HEK293 (cell line): ENCODE measurements around the gene CTXND2.

Experiments used
- EGR2 ChIP-seq: fragments of 450-650 bp; formaldehyde crosslinking; IDR thresholded peaks from 2 replicates; pipeline ENCODE4 v1.5.1; 2016; ENCODE audit warnings: low read depth, missing biosample characterization, missing genetic modification characterization
- GLIS2 ChIP-seq: fragments of 450-650 bp; formaldehyde crosslinking; IDR thresholded peaks from 2 replicates; pipeline ENCODE4 v1.5.1; 2016; ENCODE audit warnings: missing biosample characterization, missing genetic modification characterization
- HOXA7 ChIP-seq: sonication (generic); formaldehyde crosslinking; IDR thresholded peaks from 2 replicates; pipeline ENCODE4 v1.8.1; 2022; ENCODE audit warnings: missing genetic modification reagents, borderline replicate concordance
- KLF8 ChIP-seq: fragments of 450-650 bp; formaldehyde crosslinking; IDR thresholded peaks from 2 replicates; pipeline ENCODE4 v1.5.1; 2016; ENCODE audit warnings: missing biosample characterization, missing genetic modification characterization
- KLF9 ChIP-seq: fragments of 450-650 bp; formaldehyde crosslinking; IDR thresholded peaks from 2 replicates; pipeline ENCODE4 v1.5.1; 2016; ENCODE audit warnings: missing biosample characterization, missing genetic modification characterization, low read depth
- MZF1 ChIP-seq: fragments of 450-650 bp; formaldehyde crosslinking; IDR thresholded peaks from 2 replicates; pipeline ENCODE4 v1.5.1; 2017; ENCODE audit warnings: missing biosample characterization, missing genetic modification characterization, borderline replicate concordance
- SP2 ChIP-seq: fragments of 450-650 bp; formaldehyde crosslinking; IDR thresholded peaks from 2 replicates; pipeline ENCODE4 v1.5.1; 2016; ENCODE audit warnings: missing biosample characterization, missing genetic modification characterization
- TRIM28 ChIP-seq: IDR thresholded peaks from 2 replicates; pipeline ENCODE4 v1.6.1; 2011; ENCODE audit warnings: low read length, control low read depth, borderline replicate concordance
- WT1 ChIP-seq: fragments of 450-650 bp; formaldehyde crosslinking; IDR thresholded peaks from 2 replicates; pipeline ENCODE4 v1.5.1; 2016; ENCODE audit warnings: missing biosample characterization, missing genetic modification characterization
- ZFP37 ChIP-seq: fragments of 450-650 bp; formaldehyde crosslinking; IDR thresholded peaks from 2 replicates; pipeline ENCODE4 v1.5.1; 2016; ENCODE audit warnings: missing biosample characterization, missing genetic modification characterization
- ZFP69B ChIP-seq: fragments of 450-650 bp; formaldehyde crosslinking; IDR thresholded peaks from 2 replicates; pipeline ENCODE4 v1.5.1; 2016; ENCODE audit warnings: missing biosample characterization, missing genetic modification characterization
- ZNF19 ChIP-seq: fragments of 450-650 bp; formaldehyde crosslinking; IDR thresholded peaks from 2 replicates; pipeline ENCODE4; 2016; ENCODE audit warnings: missing biosample characterization, missing genetic modification characterization, low read depth
- ZNF623 ChIP-seq: fragments of 450-650 bp; formaldehyde crosslinking; IDR thresholded peaks from 2 replicates; pipeline ENCODE4 v1.5.1; 2016; ENCODE audit warnings: missing biosample characterization, missing genetic modification characterization
- ZNF670 ChIP-seq: fragments of 450-650 bp; formaldehyde crosslinking; IDR thresholded peaks from 2 replicates; pipeline ENCODE4 v1.5.1; 2016; ENCODE audit warnings: missing biosample characterization, missing genetic modification characterization, low read depth
- ZNF747 ChIP-seq: fragments of 450-650 bp; formaldehyde crosslinking; IDR thresholded peaks from 2 replicates; pipeline ENCODE4 v1.5.1; 2016; ENCODE audit warnings: missing biosample characterization, missing genetic modification characterization
- ZSCAN23 ChIP-seq: fragments of 450-650 bp; formaldehyde crosslinking; IDR thresholded peaks from 2 replicates; pipeline ENCODE4 v1.5.1; 2016; ENCODE audit warnings: missing biosample characterization, missing genetic modification characterization
- ZSCAN30 ChIP-seq: fragments of 450-650 bp; IDR thresholded peaks from 2 replicates; pipeline ENCODE4 v1.5.1; 2018; ENCODE audit warnings: missing biosample characterization, mild to moderate bottlenecking, missing genetic modification characterization, moderate library complexity
- TF ChIP-seq, protein P1 (sequence below): fragments of 450-650 bp; formaldehyde crosslinking; IDR thresholded peaks from 2 replicates; pipeline ENCODE4 v1.5.1; 2016; ENCODE audit warnings: missing biosample characterization, missing genetic modification characterization, low read depth
- TF ChIP-seq, protein P2 (sequence below): fragments of 450-650 bp; formaldehyde crosslinking; IDR thresholded peaks from 2 replicates; pipeline ENCODE4 v1.5.1; 2016; ENCODE audit warnings: missing biosample characterization, missing genetic modification characterization
- TF ChIP-seq, protein P3 (sequence below): fragments of 450-650 bp; formaldehyde crosslinking; IDR thresholded peaks from 2 replicates; pipeline ENCODE4 v1.5.1; 2016; ENCODE audit warnings: missing biosample characterization, missing genetic modification characterization
- TF ChIP-seq, protein P4 (sequence below): fragments of 450-650 bp; formaldehyde crosslinking; IDR thresholded peaks from 2 replicates; pipeline ENCODE4 v1.5.1; 2016; ENCODE audit warnings: missing biosample characterization, missing genetic modification characterization, borderline replicate concordance
- TF ChIP-seq, protein P5 (sequence below): fragments of 450-650 bp; formaldehyde crosslinking; optimal IDR thresholded peaks from 2 replicates; pipeline ENCODE3; 2016; ENCODE audit warnings: missing biosample characterization, mild to moderate bottlenecking, missing genetic modification characterization
- TF ChIP-seq, protein P6 (sequence below): fragments of 450-650 bp; formaldehyde crosslinking; IDR thresholded peaks from 2 replicates; pipeline ENCODE4 v1.5.1; 2017; ENCODE audit warnings: missing biosample characterization, missing genetic modification characterization
- TF ChIP-seq, protein P7 (sequence below): fragments of 450-650 bp; formaldehyde crosslinking; IDR thresholded peaks from 2 replicates; pipeline ENCODE4 v1.5.0; 2017; ENCODE audit warnings: missing biosample characterization, missing genetic modification characterization, borderline replicate concordance

The CTXND2 gene

DNA sequence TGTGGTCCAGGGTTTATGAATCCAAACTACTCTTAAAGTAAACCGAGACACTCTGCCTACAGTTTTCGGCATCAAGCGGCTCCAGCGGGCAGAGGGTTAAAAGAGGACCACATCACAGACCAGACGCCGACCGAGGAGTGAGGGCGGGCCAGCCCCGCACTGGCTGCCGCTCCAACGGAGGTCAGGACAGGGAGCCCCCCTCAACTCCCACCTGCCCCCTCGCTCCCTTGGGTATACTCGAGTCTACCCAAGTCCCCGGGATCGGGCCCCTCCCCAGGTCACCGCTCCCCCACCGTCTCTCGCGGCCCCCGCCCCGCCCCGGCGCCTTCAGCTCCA is 10.8 kb upstream of the CTXND2 start (continued):
- no peak for TF ChIP-seq WT1 (tag by site-specific recombination)
- TF ChIP-seq ZNF623 (tag by site-specific recombination) = no peak
- TF ChIP-seq ZFP69B = peak; percentile 43; the same call in 1 of the 2 replicates
- TF ChIP-seq, protein P1, sequence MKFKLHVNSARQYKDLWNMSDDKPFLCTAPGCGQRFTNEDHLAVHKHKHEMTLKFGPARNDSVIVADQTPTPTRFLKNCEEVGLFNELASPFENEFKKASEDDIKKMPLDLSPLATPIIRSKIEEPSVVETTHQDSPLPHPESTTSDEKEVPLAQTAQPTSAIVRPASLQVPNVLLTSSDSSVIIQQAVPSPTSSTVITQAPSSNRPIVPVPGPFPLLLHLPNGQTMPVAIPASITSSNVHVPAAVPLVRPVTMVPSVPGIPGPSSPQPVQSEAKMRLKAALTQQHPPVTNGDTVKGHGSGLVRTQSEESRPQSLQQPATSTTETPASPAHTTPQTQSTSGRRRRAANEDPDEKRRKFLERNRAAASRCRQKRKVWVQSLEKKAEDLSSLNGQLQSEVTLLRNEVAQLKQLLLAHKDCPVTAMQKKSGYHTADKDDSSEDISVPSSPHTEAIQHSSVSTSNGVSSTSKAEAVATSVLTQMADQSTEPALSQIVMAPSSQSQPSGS (tag by site-specific recombination) = no peak
- TF ChIP-seq, protein P2, sequence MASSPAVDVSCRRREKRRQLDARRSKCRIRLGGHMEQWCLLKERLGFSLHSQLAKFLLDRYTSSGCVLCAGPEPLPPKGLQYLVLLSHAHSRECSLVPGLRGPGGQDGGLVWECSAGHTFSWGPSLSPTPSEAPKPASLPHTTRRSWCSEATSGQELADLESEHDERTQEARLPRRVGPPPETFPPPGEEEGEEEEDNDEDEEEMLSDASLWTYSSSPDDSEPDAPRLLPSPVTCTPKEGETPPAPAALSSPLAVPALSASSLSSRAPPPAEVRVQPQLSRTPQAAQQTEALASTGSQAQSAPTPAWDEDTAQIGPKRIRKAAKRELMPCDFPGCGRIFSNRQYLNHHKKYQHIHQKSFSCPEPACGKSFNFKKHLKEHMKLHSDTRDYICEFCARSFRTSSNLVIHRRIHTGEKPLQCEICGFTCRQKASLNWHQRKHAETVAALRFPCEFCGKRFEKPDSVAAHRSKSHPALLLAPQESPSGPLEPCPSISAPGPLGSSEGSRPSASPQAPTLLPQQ (tag by site-specific recombination) = 0 out of 2 replicates have a peak, but pooled peaks have one; percentile 40
- TF ChIP-seq, protein P3, sequence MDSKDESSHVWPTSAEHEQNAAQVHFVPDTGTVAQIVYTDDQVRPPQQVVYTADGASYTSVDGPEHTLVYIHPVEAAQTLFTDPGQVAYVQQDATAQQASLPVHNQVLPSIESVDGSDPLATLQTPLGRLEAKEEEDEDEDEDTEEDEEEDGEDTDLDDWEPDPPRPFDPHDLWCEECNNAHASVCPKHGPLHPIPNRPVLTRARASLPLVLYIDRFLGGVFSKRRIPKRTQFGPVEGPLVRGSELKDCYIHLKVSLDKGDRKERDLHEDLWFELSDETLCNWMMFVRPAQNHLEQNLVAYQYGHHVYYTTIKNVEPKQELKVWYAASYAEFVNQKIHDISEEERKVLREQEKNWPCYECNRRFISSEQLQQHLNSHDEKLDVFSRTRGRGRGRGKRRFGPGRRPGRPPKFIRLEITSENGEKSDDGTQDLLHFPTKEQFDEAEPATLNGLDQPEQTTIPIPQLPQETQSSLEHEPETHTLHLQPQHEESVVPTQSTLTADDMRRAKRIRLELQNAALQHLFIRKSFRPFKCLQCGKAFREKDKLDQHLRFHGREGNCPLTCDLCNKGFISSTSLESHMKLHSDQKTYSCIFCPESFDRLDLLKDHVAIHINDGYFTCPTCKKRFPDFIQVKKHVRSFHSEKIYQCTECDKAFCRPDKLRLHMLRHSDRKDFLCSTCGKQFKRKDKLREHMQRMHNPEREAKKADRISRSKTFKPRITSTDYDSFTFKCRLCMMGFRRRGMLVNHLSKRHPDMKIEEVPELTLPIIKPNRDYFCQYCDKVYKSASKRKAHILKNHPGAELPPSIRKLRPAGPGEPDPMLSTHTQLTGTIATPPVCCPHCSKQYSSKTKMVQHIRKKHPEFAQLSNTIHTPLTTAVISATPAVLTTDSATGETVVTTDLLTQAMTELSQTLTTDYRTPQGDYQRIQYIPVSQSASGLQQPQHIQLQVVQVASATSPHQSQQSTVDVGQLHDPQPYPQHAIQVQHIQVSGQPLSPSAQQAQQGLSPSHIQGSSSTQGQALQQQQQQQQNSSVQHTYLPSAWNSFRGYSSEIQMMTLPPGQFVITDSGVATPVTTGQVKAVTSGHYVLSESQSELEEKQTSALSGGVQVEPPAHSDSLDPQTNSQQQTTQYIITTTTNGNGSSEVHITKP (tag by site-specific recombination) = peak; percentile 35; the same call in 1 of the 2 replicates
- TF ChIP-seq KLF9 = no peak; the same call in 1 of the 2 replicates
- TF ChIP-seq, protein P4, sequence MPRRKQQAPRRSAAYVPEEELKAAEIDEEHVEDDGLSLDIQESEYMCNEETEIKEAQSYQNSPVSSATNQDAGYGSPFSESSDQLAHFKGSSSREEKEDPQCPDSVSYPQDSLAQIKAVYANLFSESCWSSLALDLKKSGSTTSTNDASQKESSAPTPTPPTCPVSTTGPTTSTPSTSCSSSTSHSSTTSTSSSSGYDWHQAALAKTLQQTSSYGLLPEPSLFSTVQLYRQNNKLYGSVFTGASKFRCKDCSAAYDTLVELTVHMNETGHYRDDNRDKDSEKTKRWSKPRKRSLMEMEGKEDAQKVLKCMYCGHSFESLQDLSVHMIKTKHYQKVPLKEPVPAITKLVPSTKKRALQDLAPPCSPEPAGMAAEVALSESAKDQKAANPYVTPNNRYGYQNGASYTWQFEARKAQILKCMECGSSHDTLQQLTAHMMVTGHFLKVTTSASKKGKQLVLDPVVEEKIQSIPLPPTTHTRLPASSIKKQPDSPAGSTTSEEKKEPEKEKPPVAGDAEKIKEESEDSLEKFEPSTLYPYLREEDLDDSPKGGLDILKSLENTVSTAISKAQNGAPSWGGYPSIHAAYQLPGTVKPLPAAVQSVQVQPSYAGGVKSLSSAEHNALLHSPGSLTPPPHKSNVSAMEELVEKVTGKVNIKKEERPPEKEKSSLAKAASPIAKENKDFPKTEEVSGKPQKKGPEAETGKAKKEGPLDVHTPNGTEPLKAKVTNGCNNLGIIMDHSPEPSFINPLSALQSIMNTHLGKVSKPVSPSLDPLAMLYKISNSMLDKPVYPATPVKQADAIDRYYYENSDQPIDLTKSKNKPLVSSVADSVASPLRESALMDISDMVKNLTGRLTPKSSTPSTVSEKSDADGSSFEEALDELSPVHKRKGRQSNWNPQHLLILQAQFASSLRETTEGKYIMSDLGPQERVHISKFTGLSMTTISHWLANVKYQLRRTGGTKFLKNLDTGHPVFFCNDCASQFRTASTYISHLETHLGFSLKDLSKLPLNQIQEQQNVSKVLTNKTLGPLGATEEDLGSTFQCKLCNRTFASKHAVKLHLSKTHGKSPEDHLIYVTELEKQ (tag by site-specific recombination) = no peak
- peak; percentile 32; the same call in 1 of the 2 replicates for TF ChIP-seq ZSCAN30 (tag by site-specific recombination)
- no peak for TF ChIP-seq TRIM28
- TF ChIP-seq KLF8 (tag by site-specific recombination) = peak; percentile 21; the same call in 1 of the 2 replicates
- 0 out of 2 replicates have a peak, but pooled peaks have one; percentile 5 for TF ChIP-seq EGR2
- no peak for TF ChIP-seq MZF1
- no peak for TF ChIP-seq ZNF747 (tag by site-specific recombination)
- no peak for TF ChIP-seq ZNF670 (tag by site-specific recombination)
- TF ChIP-seq HOXA7 (CRISPR knock-in tag) = no peak
- peak; percentile 90 for TF ChIP-seq GLIS2 (tag by site-specific recombination)
- TF ChIP-seq, protein P5, sequence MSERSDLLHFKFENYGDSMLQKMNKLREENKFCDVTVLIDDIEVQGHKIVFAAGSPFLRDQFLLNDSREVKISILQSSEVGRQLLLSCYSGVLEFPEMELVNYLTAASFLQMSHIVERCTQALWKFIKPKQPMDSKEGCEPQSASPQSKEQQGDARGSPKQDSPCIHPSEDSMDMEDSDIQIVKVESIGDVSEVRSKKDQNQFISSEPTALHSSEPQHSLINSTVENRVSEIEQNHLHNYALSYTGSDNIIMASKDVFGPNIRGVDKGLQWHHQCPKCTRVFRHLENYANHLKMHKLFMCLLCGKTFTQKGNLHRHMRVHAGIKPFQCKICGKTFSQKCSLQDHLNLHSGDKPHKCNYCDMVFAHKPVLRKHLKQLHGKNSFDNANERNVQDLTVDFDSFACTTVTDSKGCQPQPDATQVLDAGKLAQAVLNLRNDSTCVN (tag by site-specific recombination) = no peak
- TF ChIP-seq ZSCAN23 (tag by site-specific recombination) = no peak
- TF ChIP-seq SP2 (tag by site-specific recombination) = no peak
- TF ChIP-seq ZNF19 = no peak
- TF ChIP-seq, protein P6, sequence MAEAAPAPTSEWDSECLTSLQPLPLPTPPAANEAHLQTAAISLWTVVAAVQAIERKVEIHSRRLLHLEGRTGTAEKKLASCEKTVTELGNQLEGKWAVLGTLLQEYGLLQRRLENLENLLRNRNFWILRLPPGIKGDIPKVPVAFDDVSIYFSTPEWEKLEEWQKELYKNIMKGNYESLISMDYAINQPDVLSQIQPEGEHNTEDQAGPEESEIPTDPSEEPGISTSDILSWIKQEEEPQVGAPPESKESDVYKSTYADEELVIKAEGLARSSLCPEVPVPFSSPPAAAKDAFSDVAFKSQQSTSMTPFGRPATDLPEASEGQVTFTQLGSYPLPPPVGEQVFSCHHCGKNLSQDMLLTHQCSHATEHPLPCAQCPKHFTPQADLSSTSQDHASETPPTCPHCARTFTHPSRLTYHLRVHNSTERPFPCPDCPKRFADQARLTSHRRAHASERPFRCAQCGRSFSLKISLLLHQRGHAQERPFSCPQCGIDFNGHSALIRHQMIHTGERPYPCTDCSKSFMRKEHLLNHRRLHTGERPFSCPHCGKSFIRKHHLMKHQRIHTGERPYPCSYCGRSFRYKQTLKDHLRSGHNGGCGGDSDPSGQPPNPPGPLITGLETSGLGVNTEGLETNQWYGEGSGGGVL (tag by site-specific recombination) = peak; percentile 89; the same call in 1 of the 2 replicates
- TF ChIP-seq ZFP37 (tag by site-specific recombination) = 0 out of 2 replicates have a peak, but pooled peaks have one; percentile 42
- TF ChIP-seq, protein P7, sequence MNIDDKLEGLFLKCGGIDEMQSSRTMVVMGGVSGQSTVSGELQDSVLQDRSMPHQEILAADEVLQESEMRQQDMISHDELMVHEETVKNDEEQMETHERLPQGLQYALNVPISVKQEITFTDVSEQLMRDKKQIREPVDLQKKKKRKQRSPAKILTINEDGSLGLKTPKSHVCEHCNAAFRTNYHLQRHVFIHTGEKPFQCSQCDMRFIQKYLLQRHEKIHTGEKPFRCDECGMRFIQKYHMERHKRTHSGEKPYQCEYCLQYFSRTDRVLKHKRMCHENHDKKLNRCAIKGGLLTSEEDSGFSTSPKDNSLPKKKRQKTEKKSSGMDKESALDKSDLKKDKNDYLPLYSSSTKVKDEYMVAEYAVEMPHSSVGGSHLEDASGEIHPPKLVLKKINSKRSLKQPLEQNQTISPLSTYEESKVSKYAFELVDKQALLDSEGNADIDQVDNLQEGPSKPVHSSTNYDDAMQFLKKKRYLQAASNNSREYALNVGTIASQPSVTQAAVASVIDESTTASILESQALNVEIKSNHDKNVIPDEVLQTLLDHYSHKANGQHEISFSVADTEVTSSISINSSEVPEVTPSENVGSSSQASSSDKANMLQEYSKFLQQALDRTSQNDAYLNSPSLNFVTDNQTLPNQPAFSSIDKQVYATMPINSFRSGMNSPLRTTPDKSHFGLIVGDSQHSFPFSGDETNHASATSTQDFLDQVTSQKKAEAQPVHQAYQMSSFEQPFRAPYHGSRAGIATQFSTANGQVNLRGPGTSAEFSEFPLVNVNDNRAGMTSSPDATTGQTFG (tag by site-specific recombination) = no peak
